Measurements from ENCODE around the gene COA1.

DNA sequence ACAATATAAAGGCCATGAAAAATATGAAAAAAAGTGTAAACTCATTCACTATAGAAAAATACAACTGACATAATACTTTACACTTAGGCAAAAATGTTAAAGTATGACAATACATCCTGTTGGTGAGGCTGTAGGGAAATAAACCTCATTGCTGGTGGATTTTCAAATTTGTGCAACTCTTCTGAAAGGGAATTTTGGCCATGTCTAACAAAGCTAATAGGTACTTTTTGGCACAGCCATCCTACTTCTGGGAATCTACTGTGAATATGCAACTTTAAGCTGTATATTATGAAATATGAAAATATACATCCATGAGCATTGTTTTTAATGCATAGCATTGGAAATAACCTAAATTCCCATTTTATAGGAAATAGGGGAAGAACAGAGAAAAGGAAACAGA lies 13.4 kb upstream of the COA1 start:
- TF ChIP-seq, protein P1, sequence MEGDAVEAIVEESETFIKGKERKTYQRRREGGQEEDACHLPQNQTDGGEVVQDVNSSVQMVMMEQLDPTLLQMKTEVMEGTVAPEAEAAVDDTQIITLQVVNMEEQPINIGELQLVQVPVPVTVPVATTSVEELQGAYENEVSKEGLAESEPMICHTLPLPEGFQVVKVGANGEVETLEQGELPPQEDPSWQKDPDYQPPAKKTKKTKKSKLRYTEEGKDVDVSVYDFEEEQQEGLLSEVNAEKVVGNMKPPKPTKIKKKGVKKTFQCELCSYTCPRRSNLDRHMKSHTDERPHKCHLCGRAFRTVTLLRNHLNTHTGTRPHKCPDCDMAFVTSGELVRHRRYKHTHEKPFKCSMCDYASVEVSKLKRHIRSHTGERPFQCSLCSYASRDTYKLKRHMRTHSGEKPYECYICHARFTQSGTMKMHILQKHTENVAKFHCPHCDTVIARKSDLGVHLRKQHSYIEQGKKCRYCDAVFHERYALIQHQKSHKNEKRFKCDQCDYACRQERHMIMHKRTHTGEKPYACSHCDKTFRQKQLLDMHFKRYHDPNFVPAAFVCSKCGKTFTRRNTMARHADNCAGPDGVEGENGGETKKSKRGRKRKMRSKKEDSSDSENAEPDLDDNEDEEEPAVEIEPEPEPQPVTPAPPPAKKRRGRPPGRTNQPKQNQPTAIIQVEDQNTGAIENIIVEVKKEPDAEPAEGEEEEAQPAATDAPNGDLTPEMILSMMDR (conservative IDR thresholded peaks at IDR 0.05; ENCODE audit: low read length) = no peak
- no peak for TF ChIP-seq EZH2phosphoT487 (IDR thresholded peaks at IDR 0.05; ENCODE audit: borderline replicate concordance, low read depth, low read length)
